ENCODE measurements around the gene FITM1. TPM values are rescaled to one million over a fixed set of nuclear protein-coding genes. Genes with fewer than 3 reads are reported as not detected.

The FITM1 gene
- total RNA-seq, 2 experiments from 2014 or later, result 1.5 to 1.7 TPM

DNA sequence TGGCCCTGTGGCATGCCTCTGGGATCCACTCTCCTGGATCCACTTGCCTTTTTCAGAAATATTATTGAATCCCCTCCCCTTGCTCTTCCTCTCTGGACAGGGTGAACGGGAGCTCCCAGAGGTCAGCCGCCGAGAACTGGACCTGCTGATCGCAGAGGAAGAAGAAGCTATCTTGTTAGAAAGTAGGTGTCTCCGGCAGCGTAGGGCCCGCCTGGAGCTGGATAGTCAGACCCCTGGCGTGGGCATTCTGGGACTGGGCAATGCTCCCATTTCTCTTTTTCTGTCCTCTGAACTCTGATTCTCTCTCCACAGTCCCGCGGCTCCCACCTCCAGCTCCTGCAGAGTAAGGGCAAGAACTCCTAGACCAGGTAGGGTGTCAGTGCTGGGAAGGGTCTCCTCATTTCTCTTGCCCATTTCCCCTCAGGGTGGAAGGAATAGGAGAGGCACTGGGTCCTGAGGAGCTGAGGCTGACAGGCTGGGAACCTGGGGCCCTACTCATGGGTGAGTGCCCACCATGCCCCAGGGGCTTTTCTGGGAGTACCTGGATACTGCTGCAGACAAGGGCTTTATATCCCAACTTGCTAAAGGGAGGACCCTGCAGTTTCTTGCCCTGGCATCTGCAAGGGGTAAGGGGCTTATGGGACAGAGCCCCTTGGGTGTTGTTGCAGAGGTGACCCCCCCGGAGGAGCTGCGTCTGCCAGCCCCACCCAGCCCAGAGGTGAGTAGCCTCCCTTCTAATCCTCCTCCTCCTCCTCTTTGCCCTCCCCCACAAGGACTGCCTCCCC lies 46.8 kb downstream of the FITM1 start:
- Mint-ChIP-seq H3K9me3 (no peaks in the 10 kb centered on the region), H3K27ac (no peak overlapping the region), H3K4me1 (ENCODE audit: low read depth) (peaks cover 17% of the 10 kb centered on the region), H3K36me3 (ENCODE audit: low read depth) (peaks cover 72% of the 10 kb centered on the region), H3K4me3 (no peak overlapping the region), H3K27me3 (no peaks in the 10 kb centered on the region)
- CTCF ChIA-PET, result no interaction called here
- H3K4me1 ChIP-seq (ENCODE audit: insufficient read depth, low read length), result peaks cover 8% of the 10 kb centered on the region
- TF ChIP-seq, protein P1, sequence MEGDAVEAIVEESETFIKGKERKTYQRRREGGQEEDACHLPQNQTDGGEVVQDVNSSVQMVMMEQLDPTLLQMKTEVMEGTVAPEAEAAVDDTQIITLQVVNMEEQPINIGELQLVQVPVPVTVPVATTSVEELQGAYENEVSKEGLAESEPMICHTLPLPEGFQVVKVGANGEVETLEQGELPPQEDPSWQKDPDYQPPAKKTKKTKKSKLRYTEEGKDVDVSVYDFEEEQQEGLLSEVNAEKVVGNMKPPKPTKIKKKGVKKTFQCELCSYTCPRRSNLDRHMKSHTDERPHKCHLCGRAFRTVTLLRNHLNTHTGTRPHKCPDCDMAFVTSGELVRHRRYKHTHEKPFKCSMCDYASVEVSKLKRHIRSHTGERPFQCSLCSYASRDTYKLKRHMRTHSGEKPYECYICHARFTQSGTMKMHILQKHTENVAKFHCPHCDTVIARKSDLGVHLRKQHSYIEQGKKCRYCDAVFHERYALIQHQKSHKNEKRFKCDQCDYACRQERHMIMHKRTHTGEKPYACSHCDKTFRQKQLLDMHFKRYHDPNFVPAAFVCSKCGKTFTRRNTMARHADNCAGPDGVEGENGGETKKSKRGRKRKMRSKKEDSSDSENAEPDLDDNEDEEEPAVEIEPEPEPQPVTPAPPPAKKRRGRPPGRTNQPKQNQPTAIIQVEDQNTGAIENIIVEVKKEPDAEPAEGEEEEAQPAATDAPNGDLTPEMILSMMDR (IDR thresholded peaks at IDR 0.05), result no peak
- POLR2A ChIA-PET, result interaction anchor here (0.9 to 2.3 kb wide), 4 partner anchors 10 to 63 kb away, joined by 3 to 11 read pairs (median 4); partner anchors contain the start of genes DCAF11, IRF9, NRL and PSME1
- DNase-seq (no peak), ATAC-seq (ENCODE audit: poor library complexity) (no peak)
- no peak overlapping the region for H3K4me3 ChIP-seq (ENCODE audit: low read length)
- H3K27ac ChIP-seq (ENCODE audit: low read depth in 1 of 2, low read length in 2 of 2), result no peak overlapping the region
- H3K9me3 ChIP-seq (ENCODE audit: control insufficient read depth in 1 of 2, insufficient read depth in 1 of 2, low read length in 2 of 2), result no peaks in the 10 kb centered on the region
- H3K27me3 ChIP-seq (ENCODE audit: control insufficient read depth in 1 of 2, insufficient read depth in 2 of 2, low read length in 2 of 2), result no peaks in the 10 kb centered on the region
- intact Hi-C loops (cut with DNase I, micrococcal nuclease), result no loop called here
- H3K36me3 ChIP-seq (ENCODE audit: insufficient read depth, low read length), result peaks cover 70% of the 10 kb centered on the region

GRCh38 chr14:24177891-24178290 lies 47.4 kb downstream of the FITM1 start:
- Mint-ChIP-seq H3K9me3 (no peaks in the 10 kb centered on the region), H3K36me3 (ENCODE audit: low read depth) (peaks cover 77% of the 10 kb centered on the region), H3K4me3 (no peak overlapping the region), H3K4me1 (ENCODE audit: low read depth) (peaks cover 14% of the 10 kb centered on the region), H3K27ac (no peak overlapping the region), H3K27me3 (no peaks in the 10 kb centered on the region)
- ATAC-seq (ENCODE audit: poor library complexity), result no peak
- Histone ChIP-seq H3K27me3 (ENCODE audit: control insufficient read depth in 1 of 2, insufficient read depth in 2 of 2, low read length in 2 of 2) (no peaks in the 10 kb centered on the region), H3K9me3 (ENCODE audit: control insufficient read depth in 1 of 2, insufficient read depth in 1 of 2, low read length in 2 of 2) (no peaks in the 10 kb centered on the region), H3K4me3 (ENCODE audit: low read length) (no peak overlapping the region), H3K27ac (ENCODE audit: low read depth in 1 of 2, low read length in 2 of 2) (no peak overlapping the region), H3K36me3 (ENCODE audit: insufficient read depth, low read length) (peaks cover 73% of the 10 kb centered on the region), H3K4me1 (ENCODE audit: insufficient read depth, low read length) (peaks cover 3% of the 10 kb centered on the region)
- ChIA-PET POLR2A (no interaction called here), CTCF (no interaction called here)
- TF ChIP-seq, protein P1 (IDR thresholded peaks at IDR 0.05), result no peak
- intact Hi-C loops (cut with DNase I, micrococcal nuclease), result no loop called here
- DNase-seq, result no peak

- ATAC-seq (ENCODE audit: poor library complexity) (no peak), DNase-seq (no peak)
- no peak overlapping the region for H3K4me3 Mint-ChIP-seq
- H3K36me3 ChIP-seq (ENCODE audit: insufficient read depth, low read length), result peaks cover 78% of the 10 kb centered on the region
- TF ChIP-seq, protein P1 (IDR thresholded peaks at IDR 0.05), result no peak
- no peaks in the 10 kb centered on the region for H3K27me3 Mint-ChIP-seq
- H3K4me1 Mint-ChIP-seq (ENCODE audit: low read depth), result peaks cover 7% of the 10 kb centered on the region
- H3K27ac Mint-ChIP-seq, result peak overlapping the region; percentile 47
- CTCF ChIA-PET, result interaction anchor here (1.0 kb wide), 1 partner anchor 37 kb away, joined by 3 read pairs; the partner anchor contains the start of gene MDP1
- no peaks in the 10 kb centered on the region for H3K9me3 Mint-ChIP-seq
- H3K4me3 ChIP-seq (ENCODE audit: low read length), result no peak overlapping the region
- H3K27ac ChIP-seq (ENCODE audit: low read depth in 1 of 2, low read length in 2 of 2), result no peak overlapping the region
- POLR2A ChIA-PET, result interaction anchor here (0.9 to 1.8 kb wide), 2 partner anchors 10 to 17 kb away, joined by 3 to 4 read pairs; partner anchors contain the start of genes IPO4 and IRF9
- H3K9me3 ChIP-seq (ENCODE audit: control insufficient read depth in 1 of 2, insufficient read depth in 1 of 2, low read length in 2 of 2), result no peaks in the 10 kb centered on the region
- H3K27me3 ChIP-seq (ENCODE audit: control insufficient read depth in 1 of 2, insufficient read depth in 2 of 2, low read length in 2 of 2), result no peaks in the 10 kb centered on the region
- intact Hi-C loops (cut with DNase I, micrococcal nuclease), result no loop called here
- H3K36me3 Mint-ChIP-seq (ENCODE audit: low read depth), result peaks cover 77% of the 10 kb centered on the region
- peaks cover 3% of the 10 kb centered on the region for H3K4me1 ChIP-seq (ENCODE audit: insufficient read depth, low read length)
These were observed 48.1 kb downstream of the FITM1 start for GRCh38 chr14:24178399-24179178.
